Calu3 (cell line): ENCODE results near the gene RAI1. TPM values are rescaled to one million over a fixed set of nuclear protein-coding genes. Genes with fewer than 3 reads are reported as not detected.

Source experiments
- BruUV-seq: library from RNA; stranded (reverse); fragments of 400-500 nt; replicated peaks from 2 replicates; lab custom pipeline; 2021; lab: Mats Ljungman, UMichigan
- CTCF ChIA-PET: fragments of 300-600 bp; sonication (Branson Sonifier 250); formaldehyde crosslinking; loops from one replicate; lab custom pipeline; 2022; ENCODE audit warnings: antibody characterized with exemption; lab: Charles Lee
- DNase-seq: peaks from one replicate; pipeline ENCODE4 v3.0.0; 2022
- H3K27ac Mint-ChIP-seq: one replicate; pipeline ENCODE4 v1.8.0; 2022; ENCODE audit warnings: mixed read lengths; ENCODE audit not compliant: unreplicated experiment
- H3K27me3 Mint-ChIP-seq: one replicate; pipeline ENCODE4 v1.8.0; 2022; ENCODE audit warnings: mixed read lengths; ENCODE audit not compliant: unreplicated experiment
- H3K36me3 Mint-ChIP-seq: one replicate; pipeline ENCODE4 v1.8.0; 2022; ENCODE audit warnings: mild to moderate bottlenecking, moderate library complexity, mixed read lengths; ENCODE audit not compliant: insufficient read depth, unreplicated experiment
- H3K4me1 Mint-ChIP-seq: one replicate; pipeline ENCODE4 v1.8.0; 2022; ENCODE audit warnings: mild to moderate bottlenecking, low read depth, mixed read lengths; ENCODE audit not compliant: unreplicated experiment
- H3K4me3 Mint-ChIP-seq: one replicate; pipeline ENCODE4 v1.8.0; 2022; ENCODE audit warnings: mild to moderate bottlenecking, low read depth, moderate library complexity, mixed read lengths; ENCODE audit not compliant: unreplicated experiment
- H3K9me3 Mint-ChIP-seq: one replicate; pipeline ENCODE4 v1.8.0; 2022; ENCODE audit warnings: low read depth, mixed read lengths; ENCODE audit not compliant: unreplicated experiment
- CTCF ChIP-seq: fragments of 200-600 bp; IDR thresholded peaks from one replicate; pipeline ENCODE4 v1.8.0; 2022; ENCODE audit warnings: antibody characterized with exemption; ENCODE audit not compliant: unreplicated experiment
- intact Hi-C: fragments of 100-400 bp; cut with micrococcal nuclease; formaldehyde crosslinking; loops from one replicate; pipeline ENCODE4 v1.10.0; 2022; ENCODE audit not compliant: unreplicated experiment
- total RNA-seq: library from RNA; stranded (reverse); gene quantifications from 2 replicates; pipeline ENCODE4 v1.2.3, GENCODE V29; 2022

Gene RAI1
- total RNA-seq, 1 experiment from 2014 or later: 38.0 TPM

GRCh38 chr17:17701658-17702057 is 20.4 kb downstream of the RAI1 start:
- Mint-ChIP-seq H3K27me3 (no peaks in the 10 kb centered on the region), H3K27ac (no peak overlapping the region), H3K4me3 (no peak overlapping the region), H3K36me3 (peaks cover 35% of the 10 kb centered on the region), H3K4me1 (peaks cover 45% of the 10 kb centered on the region), H3K9me3 (no peaks in the 10 kb centered on the region)
- TF ChIP-seq CTCF: no peak
- CTCF ChIA-PET: interaction anchor here (1.2 kb wide), 1 partner anchor 8 kb away, joined by 3 read pairs; no protein-coding TSS in a partner anchor
- DNase-seq: no peak
- intact Hi-C loops: no loop called here
- no TSS peak for BruUV-seq

- CTCF ChIA-PET: interaction anchor here (0.5 to 1.2 kb wide), 2 partner anchors 9 to 32 kb away, joined by 3 to 4 read pairs; no protein-coding TSS in a partner anchor
These were observed 21.3 kb downstream of the RAI1 start for GRCh38 chr17:17702449-17703139.

GRCh38 chr17:17703140-17703919 is 22.1 kb downstream of the RAI1 start:
- no peaks in the 10 kb centered on the region for H3K9me3 Mint-ChIP-seq
- CTCF ChIA-PET: no interaction called here
- intact Hi-C loops: no loop called here
- peaks cover 35% of the 10 kb centered on the region for H3K36me3 Mint-ChIP-seq
- TF ChIP-seq CTCF: no peak
- H3K27me3 Mint-ChIP-seq: no peaks in the 10 kb centered on the region
- no peak overlapping the region for H3K4me3 Mint-ChIP-seq
- DNase-seq: no peak
- H3K27ac Mint-ChIP-seq: no peak overlapping the region
- no TSS peak for BruUV-seq
- H3K4me1 Mint-ChIP-seq: peaks cover 33% of the 10 kb centered on the region

More at GRCh38 chr17:17702449-17703139, 21.3 kb downstream of the RAI1 start:
- Mint-ChIP-seq H3K9me3 (no peaks in the 10 kb centered on the region), H3K4me3 (no peak overlapping the region), H3K27me3 (no peaks in the 10 kb centered on the region), H3K4me1 (peaks cover 37% of the 10 kb centered on the region), H3K27ac (no peak overlapping the region), H3K36me3 (peaks cover 31% of the 10 kb centered on the region)
- intact Hi-C loops: no loop called here
- no peak for DNase-seq
- no TSS peak for BruUV-seq
- no peak for TF ChIP-seq CTCF

DNA sequence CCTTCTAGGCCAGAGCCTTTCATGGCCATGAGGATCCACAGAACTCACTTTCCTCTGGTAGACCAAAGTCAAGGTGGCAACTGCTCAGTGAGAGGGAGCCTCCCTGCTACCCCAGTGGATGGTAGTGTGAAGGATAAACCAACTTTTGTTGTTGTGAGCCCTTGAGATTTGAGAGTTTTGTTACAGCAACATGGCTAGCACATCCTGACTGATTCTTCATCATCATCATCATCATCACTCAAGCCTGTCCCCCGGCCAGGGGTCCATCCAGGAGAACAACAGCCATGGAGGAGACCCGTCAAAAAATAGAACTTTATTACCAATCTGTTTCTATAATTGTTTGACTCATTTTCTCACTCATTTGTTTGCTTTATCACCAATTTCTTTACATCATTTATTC is 23.7 kb downstream of the RAI1 start:
- no peak for TF ChIP-seq CTCF

More for the DNA sequence above, 23.7 kb downstream of the RAI1 start:
- intact Hi-C loops: no loop called here
- no peak for DNase-seq
- peaks cover 35% of the 10 kb centered on the region for H3K4me1 Mint-ChIP-seq
- peaks cover 43% of the 10 kb centered on the region for H3K36me3 Mint-ChIP-seq
- H3K4me3 Mint-ChIP-seq: no peak overlapping the region
- CTCF ChIA-PET: no interaction called here
- no peaks in the 10 kb centered on the region for H3K27me3 Mint-ChIP-seq
- H3K9me3 Mint-ChIP-seq: no peaks in the 10 kb centered on the region
- BruUV-seq: no TSS peak
- no peak overlapping the region for H3K27ac Mint-ChIP-seq
